Measurements from ENCODE around the gene CCT5. TPM values are rescaled to one million over a fixed set of nuclear protein-coding genes. Genes with fewer than 3 reads are reported as not detected.

CCT5 gene
- total and polyA plus RNA-seq, 10 of the 15 experiments (the other 5 are each of a cell fraction or from before 2014, with no cell fraction given): 376 to 637 (median 543) TPM

GRCh38 chr5:10262121-10262774, 12.2 kb downstream of the CCT5 start:
- ChIA-PET CTCF (no interaction called here), RAD21 (ENCODE audit: unreplicated experiment) (no interaction called here), SMC1A (ENCODE audit: uncharacterized antibody, unreplicated experiment) (interaction anchor here (0.6 to 1.6 kb wide), 2 partner anchors 11 to 348 kb away, joined by 3 read pairs; no protein-coding TSS in a partner anchor), POLR2A (no interaction called here)
- Histone ChIP-seq H3K4me2 (ENCODE audit: control insufficient read depth, insufficient read depth) (no peak overlapping the region), H3K4me3 (no peak overlapping the region), H3K27ac (ENCODE audit: control insufficient read depth, insufficient read depth) (no peak overlapping the region), H3K4me1 (ENCODE audit: control insufficient read depth, insufficient read depth, low read length) (no peaks in the 10 kb centered on the region), H2AFZ (ENCODE audit: control insufficient read depth, low read depth, low read length) (no peak overlapping the region), H3K9me3 (replicated peaks; ENCODE audit: control insufficient read depth, insufficient read depth, low read length) (no peaks in the 10 kb centered on the region), H3K79me2 (ENCODE audit: control insufficient read depth, insufficient read depth, low read length) (peaks cover 2% of the 10 kb centered on the region; the same call in 1 of the 2 replicates), H3K36me3 (ENCODE audit: control insufficient read depth in 2 of 2, insufficient read depth in 2 of 2, low read length in 1 of 2) (peaks cover 30 to 59% of the 10 kb centered on the region in 2 experiments), H3K27me3 (replicated peaks in 1 of 2; ENCODE audit: control insufficient read depth in 2 of 2, insufficient read depth in 2 of 2, low read length in 1 of 2) (no peaks in the 10 kb centered on the region), H3K9ac (ENCODE audit: control insufficient read depth, insufficient read depth, low read length) (no peak overlapping the region), H4K20me1 (ENCODE audit: control insufficient read depth, insufficient read depth) (0 out of 2 replicates have a peak, but pooled peaks cover 2% of the 10 kb centered on the region)
- ATAC-seq (no peak), FAIRE-seq (no peak), DNase-seq (ENCODE audit: low read depth, low spot score) (no peak)
- no TSS peak for BruUV-seq (replicated peaks)
- in situ Hi-C loops (cut with MboI) (no loop called here), intact Hi-C loops (cut with micrococcal nuclease; ENCODE audit: unreplicated experiment) (no loop called here)
- 82% methylated on average over 18 of the region's 18 CpGs for WGBS (ENCODE audit: insufficient coverage, insufficient replicate concordance, low lambda C conversion rate, missing lambda C conversion rate)
- peak; percentile 44; the same call in 1 of the 2 replicates for TF ChIP-seq POLR2A (IDR thresholded peaks at IDR 0.05; ENCODE audit: low read depth, low read length)
- TF ChIP-seq CTCF (IDR thresholded peaks at IDR 0.05 in 2 of 3, conservative IDR thresholded peaks at IDR 0.05 in 1 of 3; ENCODE audit: control insufficient read depth in 2 of 3, extremely low read depth in 1 of 3, insufficient read depth in 1 of 3, low read depth in 3 of 3, low read length in 3 of 3): no peak

GRCh38 chr5:10262995-10263394, 12.9 kb downstream of the CCT5 start:
- Histone ChIP-seq H3K27ac (ENCODE audit: control insufficient read depth, insufficient read depth) (no peak overlapping the region), H3K36me3 (ENCODE audit: control insufficient read depth in 2 of 2, insufficient read depth in 2 of 2, low read length in 1 of 2) (peaks cover 29 to 51% of the 10 kb centered on the region in 2 experiments), H3K4me2 (ENCODE audit: control insufficient read depth, insufficient read depth) (no peak overlapping the region), H3K9me3 (replicated peaks; ENCODE audit: control insufficient read depth, insufficient read depth, low read length) (no peaks in the 10 kb centered on the region), H4K20me1 (ENCODE audit: control insufficient read depth, insufficient read depth) (0 out of 2 replicates have a peak, but pooled peaks cover under 1% of the 10 kb centered on the region), H3K79me2 (ENCODE audit: control insufficient read depth, insufficient read depth, low read length) (no peaks in the 10 kb centered on the region), H3K4me1 (ENCODE audit: control insufficient read depth, insufficient read depth, low read length) (no peaks in the 10 kb centered on the region), H3K4me3 (no peak overlapping the region), H2AFZ (ENCODE audit: control insufficient read depth, low read depth, low read length) (no peak overlapping the region), H3K9ac (ENCODE audit: control insufficient read depth, insufficient read depth, low read length) (no peak overlapping the region), H3K27me3 (replicated peaks in 1 of 2; ENCODE audit: control insufficient read depth in 2 of 2, insufficient read depth in 2 of 2, low read length in 1 of 2) (no peaks in the 10 kb centered on the region)
- no peak for FAIRE-seq
- WGBS (ENCODE audit: insufficient coverage, insufficient replicate concordance, low lambda C conversion rate, missing lambda C conversion rate): 98% methylated on average over 11 of the region's 11 CpGs
- SMC1A ChIA-PET (ENCODE audit: uncharacterized antibody, unreplicated experiment): interaction anchor here (0.6 to 1.6 kb wide), 2 partner anchors 11 to 347 kb away, joined by 3 read pairs; no protein-coding TSS in a partner anchor
- POLR2A ChIA-PET: no interaction called here
- no peak for DNase-seq (ENCODE audit: low read depth, low spot score)
- TF ChIP-seq BMI1 (IDR thresholded peaks at IDR 0.05; ENCODE audit: borderline replicate concordance) (no peak), NFXL1 (IDR thresholded peaks at IDR 0.05; ENCODE audit: borderline replicate concordance) (no peak), CBX3 (IDR thresholded peaks at IDR 0.05; ENCODE audit: borderline replicate concordance, low read depth) (no peak), E4F1 (IDR thresholded peaks at IDR 0.05; ENCODE audit: borderline replicate concordance, partially characterized antibody) (no peak), FOXK2 (IDR thresholded peaks at IDR 0.05) (no peak), SMARCA5 (IDR thresholded peaks at IDR 0.05) (no peak), ZNF24 (IDR thresholded peaks at IDR 0.05) (no peak), GATAD2B (conservative IDR thresholded peaks at IDR 0.05; ENCODE audit: low read depth) (no peak), CHD1 (IDR thresholded peaks at IDR 0.05; ENCODE audit: low read depth, low read length) (no peak)
- in situ Hi-C loops (cut with MboI): no loop called here
- RAD21 ChIA-PET (ENCODE audit: unreplicated experiment): interaction anchor here (0.5 kb wide), 1 partner anchor 9 kb away, joined by 5 read pairs; no protein-coding TSS in a partner anchor
- no TSS peak for BruUV-seq (replicated peaks)
- CTCF ChIA-PET: interaction anchor here (0.9 to 1.2 kb wide), 2 partner anchors 18 to 94 kb away, joined by 3 read pairs; no protein-coding TSS in a partner anchor
- ATAC-seq: no peak
- intact Hi-C loops (cut with micrococcal nuclease; ENCODE audit: unreplicated experiment): no loop called here

All from GM12878 (cell line).